HG03025 (cell line): ENCODE measurements around the gene SLC10A2.
"Not testable (repeated sequence)": the region's sequence is repeated elsewhere in the genome, so short reads cannot be mapped to it uniquely, and the experiment has no call there.

ENCODE experiments used
- ATAC-seq: cut with Tn5 transposase; IDR thresholded peaks from one replicate; pipeline ENCODE4 v1.9.1; 2021; ENCODE audit warnings: mild to moderate bottlenecking, moderate library complexity; ENCODE audit not compliant: unreplicated experiment, low FRiP score

The SLC10A2 gene, protein sequence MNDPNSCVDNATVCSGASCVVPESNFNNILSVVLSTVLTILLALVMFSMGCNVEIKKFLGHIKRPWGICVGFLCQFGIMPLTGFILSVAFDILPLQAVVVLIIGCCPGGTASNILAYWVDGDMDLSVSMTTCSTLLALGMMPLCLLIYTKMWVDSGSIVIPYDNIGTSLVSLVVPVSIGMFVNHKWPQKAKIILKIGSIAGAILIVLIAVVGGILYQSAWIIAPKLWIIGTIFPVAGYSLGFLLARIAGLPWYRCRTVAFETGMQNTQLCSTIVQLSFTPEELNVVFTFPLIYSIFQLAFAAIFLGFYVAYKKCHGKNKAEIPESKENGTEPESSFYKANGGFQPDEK

DNA sequence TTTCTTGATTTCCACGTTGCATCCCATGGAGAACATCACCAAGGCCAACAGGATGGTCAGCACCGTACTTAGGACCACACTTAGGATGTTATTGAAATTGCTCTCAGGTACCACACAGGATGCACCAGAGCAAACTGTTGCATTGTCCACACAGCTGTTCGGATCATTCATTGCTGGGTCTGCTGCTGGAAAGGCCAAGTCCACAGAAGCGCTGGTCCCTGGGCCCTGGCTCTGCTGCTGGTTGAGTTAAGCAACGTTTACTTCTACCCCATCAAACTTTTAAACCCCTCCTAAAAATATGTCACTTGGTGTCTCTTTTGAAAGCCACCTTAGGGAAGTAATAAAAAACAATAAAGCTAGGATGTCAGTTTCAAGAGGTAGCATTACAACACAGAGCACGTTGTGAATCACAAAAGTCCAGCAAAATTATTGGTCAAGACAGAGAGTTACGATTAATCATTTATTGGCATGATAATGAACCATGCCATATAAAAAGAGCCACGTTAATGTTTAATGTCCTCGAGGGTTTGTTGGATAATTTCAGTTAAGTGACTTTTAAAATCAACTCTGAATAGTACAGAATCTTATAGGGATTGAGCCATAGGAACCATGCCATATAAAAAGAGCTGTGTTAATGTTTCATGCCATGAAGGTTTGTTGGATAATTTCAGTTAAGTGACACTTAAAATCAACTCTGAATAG, at the start of gene SLC10A2:
TSS of gene SLC10A2 (minus strand) at position 339 of the 702 bp plus-strand sequence. CDS start at position 171, 168 bp downstream.
- no peak for ATAC-seq

GRCh38 chr13:103107580-103107979, 41.4 kb upstream of the SLC10A2 start:
- ATAC-seq = no peak

GRCh38 chr13:103104340-103104739, 38.1 kb upstream of the SLC10A2 start:
- ATAC-seq = no peak

DNA sequence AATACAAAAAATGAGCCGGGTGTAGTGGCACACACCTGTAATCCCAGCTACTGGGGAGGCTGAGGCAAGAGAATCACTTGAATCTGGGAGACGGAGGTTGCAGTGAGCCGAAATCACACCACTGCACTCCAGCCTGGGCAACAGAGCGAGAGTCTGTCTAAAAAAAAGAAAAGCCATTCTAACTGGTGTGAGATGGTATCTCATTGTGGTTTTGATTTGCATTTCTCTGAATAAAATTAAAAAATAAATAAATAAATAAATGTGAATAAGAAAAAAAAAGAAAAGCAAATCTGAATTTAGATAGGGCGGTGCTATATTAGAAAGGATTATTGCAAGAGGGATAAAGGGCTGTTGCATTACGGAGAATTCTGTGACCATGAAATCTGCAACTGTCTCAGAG, 37.2 kb upstream of the SLC10A2 start:
- ATAC-seq = not testable (repeated sequence)

DNA sequence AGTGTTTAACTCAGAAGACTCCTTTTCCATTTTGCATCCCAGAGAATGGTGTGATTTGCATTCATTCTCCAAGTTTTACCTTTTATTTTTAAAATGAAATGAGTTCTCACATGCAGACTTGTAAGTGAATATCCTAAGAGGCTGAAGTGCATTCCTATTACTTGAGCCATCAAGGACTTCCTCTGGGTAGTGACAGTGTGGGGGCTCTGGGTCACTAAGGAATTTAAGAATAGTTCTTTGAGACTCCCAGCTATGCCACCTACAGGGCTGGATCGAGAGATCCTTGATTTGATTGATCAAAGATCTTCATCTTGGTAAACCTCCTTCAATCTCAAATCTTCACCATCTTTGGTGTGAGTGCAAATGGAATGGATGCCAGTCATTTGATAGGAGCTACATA, 36.3 kb upstream of the SLC10A2 start:
- ATAC-seq = no peak

- no peak for ATAC-seq
These were observed 35.7 kb upstream of the SLC10A2 start for GRCh38 chr13:103101901-103102300.

DNA sequence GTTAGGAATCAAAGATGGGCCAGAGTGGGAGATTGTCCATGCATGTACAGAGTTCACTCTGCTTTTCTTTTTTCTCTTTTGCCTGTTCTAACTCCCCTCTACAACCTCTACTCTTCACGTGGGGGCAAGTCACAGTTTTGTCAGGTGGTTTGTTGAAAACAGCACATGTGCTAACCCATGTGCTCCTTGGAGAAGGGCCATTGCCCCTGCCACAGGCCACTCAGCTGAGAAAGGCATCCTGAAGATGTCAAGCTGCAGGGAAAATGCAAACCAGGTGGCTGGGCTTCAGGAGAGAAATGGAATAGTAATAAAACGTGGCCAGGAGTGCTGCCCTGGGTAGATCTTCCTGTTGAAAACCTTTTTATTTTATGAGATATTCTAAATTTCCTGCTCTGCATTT, 35.3 kb upstream of the SLC10A2 start:
- ATAC-seq = no peak

- ATAC-seq = no peak
These were observed 34.6 kb upstream of the SLC10A2 start for GRCh38 chr13:103100830-103101229.

DNA sequence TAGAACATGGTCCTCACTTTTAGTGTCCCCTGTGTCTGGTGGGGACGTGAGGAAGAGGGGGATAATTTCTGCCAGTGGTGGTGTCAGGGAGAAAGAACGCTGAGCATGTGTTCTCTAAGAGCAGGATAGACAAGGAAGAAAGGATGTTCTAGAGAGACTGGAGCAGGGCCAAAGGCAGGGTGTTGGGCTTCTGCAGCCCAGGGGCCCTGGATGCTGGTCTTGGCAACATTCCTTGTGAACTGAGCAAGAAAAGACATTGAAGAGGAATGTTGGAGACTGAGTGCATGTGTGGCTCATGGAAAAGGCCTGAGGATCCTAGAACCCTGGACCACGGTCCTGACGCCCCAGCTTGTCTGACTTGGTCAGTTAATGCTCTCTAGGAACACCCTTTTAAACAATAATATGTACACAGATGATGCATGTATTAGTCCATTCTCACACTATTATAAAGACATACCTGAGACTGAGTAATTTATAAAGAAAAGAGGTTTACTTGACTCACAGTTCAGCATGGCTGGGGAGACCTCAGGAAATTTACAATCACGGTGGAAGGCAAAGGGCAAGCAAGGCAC, 33.6 kb upstream of the SLC10A2 start:
- ATAC-seq = no peak

- ATAC-seq = no peak
These were observed 32.3 kb upstream of the SLC10A2 start for GRCh38 chr13:103098535-103098934.

DNA sequence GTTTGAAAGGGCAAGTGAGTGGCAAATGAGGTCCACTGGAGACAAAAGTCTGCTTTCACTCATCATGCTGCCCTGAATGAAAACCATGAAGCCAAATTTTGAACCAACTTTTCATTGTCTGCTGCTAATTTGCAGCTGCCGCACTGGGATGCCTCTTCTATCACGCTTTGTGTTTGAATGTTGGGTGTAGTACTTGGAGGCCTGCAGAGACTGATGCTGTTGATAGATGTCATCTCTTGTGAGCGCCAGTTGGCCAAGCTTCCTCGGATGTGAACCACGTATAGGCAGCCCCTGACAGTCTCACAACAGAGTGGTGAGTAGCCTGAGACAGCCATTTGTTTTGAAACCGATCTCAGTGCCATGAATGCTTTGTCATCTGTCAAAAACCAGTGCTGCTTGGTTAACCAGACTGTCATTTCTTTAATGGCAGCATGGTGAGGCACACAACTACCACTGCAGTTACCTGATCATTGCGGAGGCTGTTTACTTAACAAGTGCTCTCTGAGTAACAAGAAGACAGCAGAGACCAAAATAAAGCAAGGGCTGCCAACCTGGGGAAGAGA, 31.2 kb upstream of the SLC10A2 start:
- ATAC-seq = no peak

DNA sequence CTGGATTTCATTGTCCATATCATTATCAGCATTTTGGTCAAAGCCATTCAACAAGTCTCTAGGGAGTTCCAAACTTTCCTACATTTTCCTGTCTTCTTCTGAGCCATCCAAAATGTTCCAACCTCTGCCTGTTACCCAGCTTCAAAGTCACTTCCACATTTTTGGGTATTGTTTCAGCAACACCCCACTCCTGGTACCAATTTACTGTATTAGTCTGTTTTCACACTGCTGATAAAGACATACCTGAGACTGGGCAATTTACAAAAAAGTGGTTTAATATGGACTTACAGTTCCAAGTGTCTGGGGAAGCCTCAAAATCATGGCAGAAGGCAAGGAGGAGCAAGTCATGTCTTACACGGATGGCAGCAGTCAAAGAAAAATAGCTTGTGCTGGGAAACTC, 27.4 kb upstream of the SLC10A2 start:
- not testable (repeated sequence) for ATAC-seq

DNA sequence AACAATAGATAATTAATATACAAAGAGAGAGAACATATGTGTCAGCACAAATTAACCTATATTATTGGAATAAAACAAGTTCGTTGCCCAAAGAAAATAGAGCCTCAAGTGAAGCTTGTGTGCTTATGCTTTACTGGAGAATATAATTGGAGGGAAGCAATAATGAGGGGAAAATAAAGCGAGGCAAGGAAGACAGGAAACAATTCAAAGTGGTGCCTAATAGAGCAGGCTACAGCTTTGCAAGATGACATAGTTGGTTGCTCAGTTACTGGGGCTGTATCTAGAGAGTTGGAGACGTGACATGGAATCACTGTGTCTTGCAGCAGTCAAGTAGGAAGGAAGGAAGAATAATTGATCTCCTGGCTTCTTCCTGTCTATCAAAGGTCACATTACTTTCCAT, 21.1 kb upstream of the SLC10A2 start:
- ATAC-seq = no peak

DNA sequence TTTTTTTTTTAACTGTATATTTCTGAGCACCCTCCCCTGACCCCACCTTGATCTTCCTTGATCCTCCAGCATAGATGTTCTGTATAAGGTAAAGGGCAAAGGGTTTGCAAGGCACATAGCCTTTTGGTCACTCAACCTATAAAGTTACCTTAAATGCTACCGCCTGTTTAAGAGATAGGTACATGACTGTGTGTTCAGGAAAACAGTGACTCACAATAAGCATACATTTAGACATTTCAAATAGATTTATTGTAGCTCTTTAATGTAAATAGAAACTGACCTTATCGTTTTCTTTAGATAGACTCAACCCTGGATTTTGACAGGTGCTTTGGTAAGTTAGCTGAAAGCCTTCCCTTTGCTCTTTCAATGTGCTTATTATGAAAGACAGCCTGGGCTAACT, 15.2 kb upstream of the SLC10A2 start:
- no peak for ATAC-seq

DNA sequence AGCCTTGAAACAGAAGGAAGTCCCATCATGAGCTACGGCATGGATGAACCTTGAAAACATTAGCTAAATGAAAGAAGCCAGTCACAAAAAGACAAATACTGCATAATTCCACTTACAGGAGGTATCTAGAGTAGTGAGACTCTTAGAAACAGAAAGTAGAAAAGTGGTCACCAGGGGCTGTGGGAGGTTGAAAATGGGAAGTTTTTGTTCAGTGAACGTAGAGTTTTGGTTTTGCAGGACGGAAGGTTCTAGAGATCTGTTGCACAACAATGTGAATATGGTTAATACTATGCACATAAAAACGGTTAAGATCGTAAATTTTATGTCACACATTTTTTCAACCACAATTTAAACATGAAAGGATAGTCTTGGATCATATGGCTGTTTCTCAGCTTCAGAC, 11.9 kb upstream of the SLC10A2 start:
- peak; percentile 98 for ATAC-seq

DNA sequence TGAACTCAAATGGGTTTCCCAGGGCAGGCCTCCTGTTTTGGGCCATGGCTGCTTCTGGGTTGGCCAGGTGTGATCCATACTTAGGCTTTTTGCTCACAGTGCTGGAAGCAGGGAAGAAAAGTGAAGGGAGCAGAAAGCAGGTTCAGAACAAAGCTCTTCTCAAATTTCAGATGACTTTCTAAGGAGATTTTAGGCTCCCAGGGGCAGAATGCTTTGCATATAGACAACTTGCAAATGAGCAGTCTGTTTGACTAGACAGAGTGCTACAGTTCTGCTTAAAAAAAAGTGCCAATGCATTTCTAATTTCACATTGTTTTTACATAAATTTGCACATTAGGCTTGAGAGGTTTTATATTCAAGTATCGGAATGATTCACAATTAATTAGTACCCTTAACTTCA, 2.6 kb upstream of the SLC10A2 start:
- no peak for ATAC-seq

DNA sequence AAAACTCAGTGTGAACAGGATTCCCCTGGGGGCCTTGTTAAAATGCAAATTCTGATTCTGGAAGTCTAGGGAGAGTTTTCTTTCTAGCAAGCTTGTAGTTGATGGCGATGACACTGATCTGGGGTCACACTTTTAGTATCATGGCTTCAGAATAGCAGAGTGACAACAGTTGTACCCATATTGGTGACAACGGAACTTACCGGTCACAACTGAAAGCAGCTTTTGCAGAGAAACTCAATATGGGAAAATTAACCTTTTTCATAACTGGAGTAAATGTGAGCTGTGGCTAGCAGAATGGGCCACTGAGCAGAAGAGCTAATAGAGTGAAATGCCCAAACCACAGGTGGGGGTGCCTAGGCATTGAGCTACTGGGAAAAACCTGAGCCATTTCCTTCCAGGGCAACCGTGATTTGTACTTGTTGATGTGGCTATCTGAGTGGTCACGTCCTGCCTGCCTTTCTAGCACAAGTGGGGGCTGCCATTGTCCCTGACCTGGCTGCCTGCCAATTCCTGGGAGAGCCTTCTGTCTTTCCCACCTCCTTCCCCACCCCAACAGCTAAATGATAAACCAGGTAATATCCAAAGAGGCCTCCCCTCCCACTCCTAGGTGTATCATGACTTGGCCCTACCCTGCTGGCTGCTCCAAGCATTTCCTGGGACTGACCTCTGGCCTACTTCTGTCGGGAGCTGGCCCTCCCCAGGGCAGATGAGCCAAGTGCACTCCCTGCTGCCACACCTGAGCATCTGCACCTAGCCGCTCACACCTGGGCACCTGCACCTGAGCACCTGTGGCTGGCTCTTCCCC, 1.7 kb upstream of the SLC10A2 start:
- peak; percentile 56 for ATAC-seq

DNA sequence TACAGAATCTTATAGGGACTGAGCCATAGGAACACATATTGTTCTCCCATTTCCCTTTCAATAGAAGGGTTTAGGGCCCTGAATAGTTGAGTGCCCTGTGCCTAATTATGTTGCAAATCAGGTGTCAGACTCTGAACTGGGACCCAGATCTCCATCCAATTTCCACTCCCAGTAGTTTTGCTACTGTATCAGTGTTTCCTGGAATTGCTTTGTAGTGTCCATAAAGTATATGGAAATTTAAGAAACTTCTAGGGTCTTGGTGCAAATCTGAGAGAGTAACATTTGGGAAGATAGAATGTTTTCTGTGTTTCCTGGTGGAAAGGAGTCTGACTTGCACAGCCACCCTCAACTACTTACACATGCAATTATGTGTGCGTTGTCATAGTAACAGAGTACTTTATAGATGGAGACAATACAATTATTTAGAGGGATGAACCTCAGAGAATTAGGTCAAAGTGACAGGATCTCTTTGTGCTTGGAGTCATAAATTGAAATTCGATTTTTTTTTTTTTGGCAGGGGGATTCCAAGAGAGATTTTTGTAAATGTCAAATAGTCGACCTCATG, 646 bp upstream of the SLC10A2 start:
- no peak for ATAC-seq

GRCh38 chr13:103063376-103063775, 2.8 kb downstream of the SLC10A2 start:
- ATAC-seq = no peak

DNA sequence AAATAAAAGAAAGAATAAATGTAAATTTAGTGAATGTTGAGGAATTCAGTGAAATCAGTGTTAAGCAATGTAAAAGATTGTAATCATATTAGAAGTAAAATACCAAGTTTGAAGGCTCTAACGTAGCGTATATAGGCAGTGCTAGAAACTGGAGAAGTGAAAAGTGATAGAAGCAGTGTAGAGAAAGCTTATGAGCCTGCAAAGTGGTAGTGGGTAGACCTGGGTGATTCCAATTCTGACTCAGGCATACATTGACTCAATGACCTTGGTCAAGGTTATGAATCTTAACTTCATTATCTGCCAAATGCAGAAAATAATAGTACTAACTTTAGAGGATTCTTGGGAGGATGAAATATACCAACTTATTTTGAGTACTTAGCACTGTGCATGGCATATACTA, 4.1 kb downstream of the SLC10A2 start:
- no peak for ATAC-seq
